Measurements from ENCODE around the gene UNC13B. TPM values are rescaled to one million over a fixed set of nuclear protein-coding genes. Genes with fewer than 3 reads are reported as not detected.

The UNC13B gene
- total and polyA plus RNA-seq, 2 donors (not counting 3 experiments of a cell fraction or from before 2014, with no cell fraction given): 30.1 to 46.2 TPM

GRCh38 chr9:35294066-35294465 is 132.3 kb downstream of the UNC13B start:
- no peaks in the 10 kb centered on the region for H3K36me3 ChIP-seq (ENCODE audit: control insufficient read depth in 2 of 2, extremely low read depth in 1 of 2, insufficient read depth in 2 of 2, low read length in 2 of 2)
- no peak for FAIRE-seq
- H3K9ac ChIP-seq (replicated peaks; ENCODE audit: extremely low read depth, insufficient read depth, low read length): no peak overlapping the region
- H2AFZ ChIP-seq (ENCODE audit: low read depth, low read length): no peak overlapping the region
- TF ChIP-seq JUN (IDR thresholded peaks at IDR 0.05; ENCODE audit: borderline replicate concordance, insufficient read depth, insufficient read length, low read depth): no peak
- no peak for TF ChIP-seq MAX (IDR thresholded peaks at IDR 0.05; ENCODE audit: insufficient read depth, insufficient read length)
- TF ChIP-seq POLR2A (IDR thresholded peaks at IDR 0.05; ENCODE audit: low read depth, low read length): no peak
- TF ChIP-seq POLR2AphosphoS5 (IDR thresholded peaks at IDR 0.05; ENCODE audit: insufficient read depth, low read depth, low read length): no peak
- no peak for TF ChIP-seq GATA2 (IDR thresholded peaks at IDR 0.05; ENCODE audit: insufficient read depth, insufficient read length, low read depth, low read length)
- no peak for TF ChIP-seq EZH2 (IDR thresholded peaks at IDR 0.05; ENCODE audit: borderline replicate concordance, low read depth, low read length, severe bottlenecking)
- TF ChIP-seq FOS (IDR thresholded peaks at IDR 0.05; ENCODE audit: borderline replicate concordance, insufficient read depth, low read length): no peak
- TF ChIP-seq MYC (IDR thresholded peaks at IDR 0.05; ENCODE audit: low read depth, low read length): no peak
- no peak for TF ChIP-seq CTCF (IDR thresholded peaks at IDR 0.05; ENCODE audit: extremely low read depth in 1 of 2, insufficient read depth in 1 of 2, low read depth in 1 of 2, low read length in 2 of 2)
- H3K27ac ChIP-seq (ENCODE audit: insufficient read depth, low read depth, low read length): no peak overlapping the region
- no peaks in the 10 kb centered on the region for H3K4me1 ChIP-seq (ENCODE audit: control insufficient read depth, extremely low read depth, insufficient read depth, low read length)
- ChIA-PET CTCF (interaction anchor here (1.2 to 1.5 kb wide), 2 partner anchors 13 to 23 kb away, joined by 3 to 4 read pairs; no protein-coding TSS in a partner anchor), POLR2A (no interaction called here)
- dilution Hi-C loops (cut with MboI; ENCODE audit: extremely low pct_ligation_motif_present, low sequenced_read_pairs): no loop called here
- no peak for DNase-seq (ENCODE audit: low read depth, low spot score)
- no peaks in the 10 kb centered on the region for H3K9me1 ChIP-seq (replicated peaks; ENCODE audit: control insufficient read depth, extremely low read depth, insufficient read depth, low read length)
- BruUV-seq (replicated peaks): no TSS peak
- no peak overlapping the region for H3K4me3 ChIP-seq (replicated peaks in 1 of 3; ENCODE audit: insufficient read depth in 1 of 3, low read depth in 1 of 3, low read length in 3 of 3)
- no peak overlapping the region for H3K4me2 ChIP-seq (ENCODE audit: insufficient read depth, low read length)
- no peaks in the 10 kb centered on the region for H3K9me3 ChIP-seq (replicated peaks; ENCODE audit: control insufficient read depth, insufficient read depth, low read length)
- H4K20me1 ChIP-seq (replicated peaks; ENCODE audit: control insufficient read depth, extremely low read depth, insufficient read depth, low read length): no peaks in the 10 kb centered on the region
- intact Hi-C loops (cut with micrococcal nuclease): no loop called here
- H3K27me3 ChIP-seq (ENCODE audit: control insufficient read depth in 2 of 2, insufficient read depth in 2 of 2, low read length in 2 of 2): no peaks in the 10 kb centered on the region
- H3K79me2 ChIP-seq (ENCODE audit: control insufficient read depth, insufficient read depth, low read length): no peaks in the 10 kb centered on the region

Data from endothelial cell of umbilical vein (primary cell).